ENCODE measurements around the gene TOM1L1. TPM values are rescaled to one million over a fixed set of nuclear protein-coding genes. Genes with fewer than 3 reads are reported as not detected.

The TOM1L1 gene
- total RNA-seq, 1 experiment from 2014 or later, result 58.5 TPM

GRCh38 chr17:54916721-54917120 is 16.1 kb downstream of the TOM1L1 start (continued):
- no peak for TF ChIP-seq AFF4 (CRISPR knock-in tag; IDR thresholded peaks at IDR 0.05; ENCODE audit: borderline replicate concordance)
- no peak for TF ChIP-seq E2F1 (CRISPR knock-in tag; IDR thresholded peaks at IDR 0.05)
- TF ChIP-seq ATF3 (CRISPR knock-in tag; conservative IDR thresholded peaks at IDR 0.05), result no peak
- no peak for TF ChIP-seq FOXP4 (CRISPR knock-in tag; IDR thresholded peaks at IDR 0.05)
- no peak for TF ChIP-seq JAZF1 (CRISPR knock-in tag; IDR thresholded peaks at IDR 0.05)
- no peak for TF ChIP-seq ZNF512 (CRISPR knock-in tag; IDR thresholded peaks at IDR 0.05; ENCODE audit: borderline replicate concordance)
- no peak for TF ChIP-seq GTF2I (CRISPR knock-in tag; conservative IDR thresholded peaks at IDR 0.05)
- TF ChIP-seq TCF7 (CRISPR knock-in tag; IDR thresholded peaks at IDR 0.05; ENCODE audit: low read depth), result no peak
- no peak for TF ChIP-seq HMGXB4 (CRISPR knock-in tag; IDR thresholded peaks at IDR 0.05)
- TF ChIP-seq ELF4 (CRISPR knock-in tag; IDR thresholded peaks at IDR 0.05; ENCODE audit: low read depth), result no peak
- no peak for TF ChIP-seq ZBTB43 (CRISPR knock-in tag; IDR thresholded peaks at IDR 0.05)
- no peak for TF ChIP-seq JUN (CRISPR knock-in tag; IDR thresholded peaks at IDR 0.05)

GRCh38 chr17:54919425-54919824 is 18.8 kb downstream of the TOM1L1 start:
- Mint-ChIP-seq H3K4me3 (peak overlapping the region; percentile 42), H3K27me3 (ENCODE audit: low read depth) (no peaks in the 10 kb centered on the region), H3K27ac (peak overlapping the region; percentile 55), H3K36me3 (peaks cover 49% of the 10 kb centered on the region), H3K9me3 (peaks cover 19% of the 10 kb centered on the region), H3K4me1 (peaks cover 32% of the 10 kb centered on the region)
- ChIA-PET CTCF (interaction anchor here (1.4 kb wide), 1 partner anchor 18 kb away, joined by 3 read pairs; no protein-coding TSS in a partner anchor), POLR2A (no interaction called here)
- ATAC-seq (peak; percentile 44), DNase-seq (ENCODE audit: low spot score) (no peak)
- TF ChIP-seq FOXK1 (CRISPR knock-in tag; IDR thresholded peaks at IDR 0.05), result no peak
- TF ChIP-seq JAZF1 (CRISPR knock-in tag; IDR thresholded peaks at IDR 0.05), result no peak
- TF ChIP-seq ZNF671 (CRISPR knock-in tag; IDR thresholded peaks at IDR 0.05), result no peak
- no peak for TF ChIP-seq ERG (CRISPR knock-in tag; IDR thresholded peaks at IDR 0.05)
- no peak for TF ChIP-seq TP53 (CRISPR knock-in tag; IDR thresholded peaks at IDR 0.05)
- TF ChIP-seq USF1 (CRISPR knock-in tag; IDR thresholded peaks at IDR 0.05), result no peak
- TF ChIP-seq E2F1 (CRISPR knock-in tag; IDR thresholded peaks at IDR 0.05), result no peak
- no peak for TF ChIP-seq E2F4 (CRISPR knock-in tag; IDR thresholded peaks at IDR 0.05; ENCODE audit: borderline replicate concordance, low read depth)
- no peak for TF ChIP-seq PRRX2 (CRISPR knock-in tag; IDR thresholded peaks at IDR 0.05)
